SKM-1 (cell line): Measurements from ENCODE around the gene ACOX3.
"Not testable (repeated sequence)": the region's sequence is repeated elsewhere in the genome, so short reads cannot be mapped to it uniquely, and the experiment has no call there.

Source experiments
- DNase-seq: peaks from one replicate; lab custom pipeline; 2025; ENCODE audit not compliant: unreplicated experiment; lab: John Stamatoyannopoulos, UW

Gene ACOX3

GRCh38 chr4:8391071-8391470, 49.5 kb downstream of the ACOX3 start:
- no peak for DNase-seq

- DNase-seq: no peak
Measured at GRCh38 chr4:8390577-8390976, 49.9 kb downstream of the ACOX3 start.

- DNase-seq: no peak
Measured at GRCh38 chr4:8388528-8388870, 52.0 kb downstream of the ACOX3 start.

GRCh38 chr4:8387615-8388527, 52.7 kb downstream of the ACOX3 start:
- no peak for DNase-seq

- DNase-seq: no peak
Measured at GRCh38 chr4:8387194-8387593, 53.3 kb downstream of the ACOX3 start.

- no peak for DNase-seq
Measured at GRCh38 chr4:8386731-8387130, 53.8 kb downstream of the ACOX3 start.

- DNase-seq: not testable (repeated sequence)
Measured at GRCh38 chr4:8386131-8386530, 54.4 kb downstream of the ACOX3 start.

GRCh38 chr4:8385611-8386010, 54.9 kb downstream of the ACOX3 start:
- DNase-seq: no peak

GRCh38 chr4:8385106-8385505, 55.4 kb downstream of the ACOX3 start:
- no peak for DNase-seq

- DNase-seq: no peak
Measured at GRCh38 chr4:8384397-8385060, 56.0 kb downstream of the ACOX3 start.

- DNase-seq: no peak
Measured at GRCh38 chr4:8383451-8384160, 56.9 kb downstream of the ACOX3 start.

- DNase-seq: no peak
Measured at GRCh38 chr4:8383016-8383415, 57.5 kb downstream of the ACOX3 start.

- DNase-seq: no peak
Measured at GRCh38 chr4:8381814-8382581, 58.5 kb downstream of the ACOX3 start.

- DNase-seq: no peak
Measured at GRCh38 chr4:8380511-8381415, 59.8 kb downstream of the ACOX3 start.

- DNase-seq: no peak
Measured at GRCh38 chr4:8379771-8380170, 60.8 kb downstream of the ACOX3 start.

GRCh38 chr4:8379281-8379680, 61.2 kb downstream of the ACOX3 start:
- DNase-seq: no peak

GRCh38 chr4:8378776-8379175, 61.7 kb downstream of the ACOX3 start:
- DNase-seq: no peak

GRCh38 chr4:8378101-8378724, 62.3 kb downstream of the ACOX3 start:
- no peak for DNase-seq
